HG02884 (cell line): ENCODE results near the gene RBMS2.
"Not testable (repeated sequence)": the region's sequence is repeated elsewhere in the genome, so short reads cannot be mapped to it uniquely, and the experiment has no call there.

Source experiments
- ATAC-seq: cut with Tn5 transposase; IDR thresholded peaks from one replicate; pipeline ENCODE4 v1.9.1; 2021; ENCODE audit warnings: mild to moderate bottlenecking, moderate library complexity; ENCODE audit not compliant: unreplicated experiment

Gene RBMS2

GRCh38 chr12:56514014-56514318 is 7.7 kb upstream of the RBMS2 start:
- ATAC-seq, result not testable (repeated sequence)

- ATAC-seq, result no peak
Measured at GRCh38 chr12:56517854-56518253, 3.8 kb upstream of the RBMS2 start.

GRCh38 chr12:56518570-56518969 is 3.0 kb upstream of the RBMS2 start:
- ATAC-seq, result no peak

- no peak for ATAC-seq
Measured at GRCh38 chr12:56520048-56520447, 1.6 kb upstream of the RBMS2 start.

- ATAC-seq, result no peak
Measured at GRCh38 chr12:56520506-56520905, 1.1 kb upstream of the RBMS2 start.

- no peak for ATAC-seq
Measured at GRCh38 chr12:56521209-56521589, 421 bp upstream of the RBMS2 start.

GRCh38 chr12:56522411-56523193 is 982 bp downstream of the RBMS2 start:
- no peak for ATAC-seq

GRCh38 chr12:56528846-56529245 is 7.2 kb downstream of the RBMS2 start:
- ATAC-seq, result no peak

GRCh38 chr12:56529656-56530055 is 8.0 kb downstream of the RBMS2 start:
- ATAC-seq, result no peak

- ATAC-seq, result no peak
Measured at GRCh38 chr12:56530390-56531055, 8.9 kb downstream of the RBMS2 start.

- no peak for ATAC-seq
Measured at GRCh38 chr12:56537546-56537945, 15.9 kb downstream of the RBMS2 start.

- no peak for ATAC-seq
Measured at GRCh38 chr12:56541631-56542030, 20.0 kb downstream of the RBMS2 start.

- no peak for ATAC-seq
Measured at GRCh38 chr12:56542164-56542563, 20.5 kb downstream of the RBMS2 start.

- no peak for ATAC-seq
Measured at GRCh38 chr12:56545023-56545604, 23.5 kb downstream of the RBMS2 start.

- no peak for ATAC-seq
Measured at GRCh38 chr12:56546680-56547079, 25.1 kb downstream of the RBMS2 start.

GRCh38 chr12:56551070-56551469 is 29.4 kb downstream of the RBMS2 start:
- no peak for ATAC-seq

- ATAC-seq, result no peak
Measured at GRCh38 chr12:56565510-56566101, 44.0 kb downstream of the RBMS2 start.

GRCh38 chr12:56568146-56568545 is 46.5 kb downstream of the RBMS2 start:
- no peak for ATAC-seq

GRCh38 chr12:56571121-56571520 is 49.5 kb downstream of the RBMS2 start:
- no peak for ATAC-seq

- ATAC-seq, result no peak
Measured at GRCh38 chr12:56572288-56572687, 50.7 kb downstream of the RBMS2 start.

GRCh38 chr12:56574210-56574609 is 52.6 kb downstream of the RBMS2 start:
- no peak for ATAC-seq

GRCh38 chr12:56577248-56577647 is 55.6 kb downstream of the RBMS2 start:
- ATAC-seq, result not testable (repeated sequence)
